A549 (cell line): ENCODE data around the gene PTPRK. TPM values are rescaled to one million over a fixed set of nuclear protein-coding genes. Genes with fewer than 3 reads are reported as not detected.

Experiments
- ATAC-seq, 2 experiments: fragments of 200-7000 bp in 1 of 2; fragments of >200 bp in 1 of 2; cut with Nextera tagmentation in 1 of 2; cut with Tn5 transposase in 1 of 2; 3 replicates each; pipeline versions ENCODE4 v1.8.0 to v1.9.1; 2018 to 2020; ENCODE audit warnings: mild to moderate bottlenecking in 1 of 2, moderate library complexity in 1 of 2
- CTCF ChIA-PET: fragments of 300-600 bp; sonication (Branson Sonifier 250); formaldehyde crosslinking; extraction: SDS; loops from one replicate; lab custom pipeline; 2021; ENCODE audit warnings: antibody characterized with exemption, inconsistent platforms; lab: Yijun Ruan, JAX
- POLR2A ChIA-PET: fragments of 350-600 bp; formaldehyde crosslinking; extraction: SDS; loops from one replicate; lab custom pipeline; 2021; ENCODE audit warnings: antibody characterized with exemption, inconsistent platforms; lab: Yijun Ruan, JAX
- DNase-seq, 2 experiments: peaks; one replicate each; pipeline versions ENCODE4 v3.0.0 to v3.0.0-alpha.2; 2011 to 2016; ENCODE audit warnings: low read depth in 1 of 2, low spot score in 1 of 2
- FAIRE-seq: peaks from 2 replicates; lab custom pipeline; 2011; peaks lifted over from hg19 to GRCh38; lab: Jason Lieb, UNC
- H3K27ac ChIP-seq, 2 experiments: fragments of >200 bp; sonication (Bioruptor Twin); formaldehyde crosslinking; 3 replicates each; pipeline ENCODE4 v1.5.1; 2016 to 2017
- H3K4me1 ChIP-seq: fragments of >200 bp; sonication (Bioruptor Twin); formaldehyde crosslinking; 3 replicates; pipeline ENCODE4 v1.6.1; 2016
- H3K4me2 ChIP-seq: fragments of >200 bp; sonication (Bioruptor Twin); formaldehyde crosslinking; 3 replicates; pipeline ENCODE4 v1.6.1; 2016
- H3K4me3 ChIP-seq: fragments of >200 bp; sonication (Bioruptor Twin); formaldehyde crosslinking; 3 replicates; pipeline ENCODE4 v1.5.1; 2016
- H3K9me3 ChIP-seq: fragments of >200 bp; sonication (Bioruptor Twin); formaldehyde crosslinking; 3 replicates; pipeline ENCODE4 v1.6.1; 2016
- BCL3 ChIP-seq: fragments of >200 bp; sonication (Bioruptor Twin); formaldehyde crosslinking; IDR thresholded peaks from 3 replicates; pipeline ENCODE4 v1.6.1; 2016
- CBX8 ChIP-seq: fragments of 200-600 bp; sonication (generic); IDR thresholded peaks from 2 replicates; pipeline ENCODE4 v1.6.1; 2016
- CEBPB ChIP-seq, 2 experiments: fragments of >200 bp in 1 of 2; sonication (Bioruptor Twin) in 1 of 2; formaldehyde crosslinking in 1 of 2; IDR thresholded peaks; 2 replicates each; pipeline ENCODE4 v1.6.1; 2012 to 2016
- CHD4 ChIP-seq: fragments of 200-600 bp; sonication (generic); IDR thresholded peaks from 2 replicates; pipeline ENCODE4 v1.6.1; 2016; ENCODE audit warnings: antibody characterized with exemption, mild to moderate bottlenecking, borderline replicate concordance
- FOSL2 ChIP-seq, 2 experiments: fragments of 450-650 bp in 1 of 2; fragments of >200 bp in 1 of 2; sonication (Bioruptor Twin) in 1 of 2; formaldehyde crosslinking; IDR thresholded peaks; 2 replicates each; pipeline versions ENCODE4 v1.5.0 to v1.6.1; 2016 to 2020; ENCODE audit warnings: mild to moderate bottlenecking in 1 of 2, moderate library complexity in 1 of 2
- HOXA7 ChIP-seq: fragments of 250-450 bp; sonication (Bioruptor Pico); IDR thresholded peaks from 2 replicates; pipeline ENCODE4 v1.5.0; 2020; ENCODE audit warnings: mild to moderate bottlenecking, moderate library complexity
- HOXB13 ChIP-seq: fragments of 250-450 bp; sonication (Bioruptor Pico); IDR thresholded peaks from 2 replicates; pipeline ENCODE4 v1.5.0; 2020; ENCODE audit warnings: low read depth, mild to moderate bottlenecking, moderate library complexity
- PHF8 ChIP-seq: fragments of 200-600 bp; sonication (generic); IDR thresholded peaks from 2 replicates; pipeline ENCODE4 v1.6.1; 2016; ENCODE audit warnings: low read depth, mild to moderate bottlenecking, antibody characterized with exemption, moderate library complexity, borderline replicate concordance
- RAD21 ChIP-seq, 2 experiments: fragments of >200 bp in 1 of 2; sonication (Bioruptor Twin) in 1 of 2; formaldehyde crosslinking in 1 of 2; IDR thresholded peaks in 1 of 2; conservative IDR thresholded peaks in 1 of 2; 2 replicates in 1 of 2; 3 replicates in 1 of 2; pipeline ENCODE4 v1.6.1; 2012 to 2018; ENCODE audit warnings: inconsistent platforms in 1 of 2
- SMC3 ChIP-seq: fragments of >200 bp; sonication (Bioruptor Twin); formaldehyde crosslinking; IDR thresholded peaks from 3 replicates; pipeline ENCODE4 v1.6.1; 2018; ENCODE audit warnings: inconsistent platforms
- WGBS: methylation state at CpG from one replicate; pipeline ENCODE4 v1.1.6; 2017; ENCODE audit errors: missing lambda C conversion rate; 5-methylcytosine and 5-hydroxymethylcytosine counted together
- polyA plus RNA-seq, 4 experiments: library from polyadenylated mRNA; depleted of rRNA in 3 of 4; stranded (reverse); fragments of >200 nt; fragmentation: RNase III in 1 of 4; extraction: RNeasy Plus Mini Kit Qiagen cat#74134 plus additional on column Dnase treatment in 1 of 4; gene quantifications; 2 replicates in 3 of 4; 3 replicates in 1 of 4; pipeline ENCODE4 v1.2.3, GENCODE V29; 2011 to 2017
- TF ChIP-seq, protein P1 (sequence below): fragments of 450-650 bp; IDR thresholded peaks from 2 replicates; pipeline ENCODE4 v1.6.1; 2014; ENCODE audit warnings: antibody characterized with exemption
- TF ChIP-seq, protein P2 (sequence below): fragments of 250-450 bp; sonication (Bioruptor Pico); IDR thresholded peaks from 2 replicates; pipeline ENCODE4 v1.5.0; 2021; ENCODE audit warnings: mild to moderate bottlenecking, moderate library complexity, borderline replicate concordance

PTPRK gene
- polyA plus RNA-seq, 2 of the 4 experiments (the other 2 are of a cell fraction) = 14.4 to 16.1 TPM

- WGBS = 0% methylated on average over 18 of the region's 39 CpGs
- Histone ChIP-seq H3K9me3 (no peaks in the 10 kb centered on the region), H3K4me1 (peaks cover 34% of the 10 kb centered on the region), H3K4me2 (peak overlapping the region; percentile 82), H3K27ac (peak overlapping the region; percentile 94 to 97), H3K4me3 (peak overlapping the region; percentile 95)
- DNase-seq (peak in 1 of 2 experiments; percentile 25), FAIRE-seq (no peak), ATAC-seq (peak; percentile 58 to 71)
- ChIA-PET POLR2A (interaction anchor here (1.0 to 1.8 kb wide), 4 partner anchors 10 to 136 kb away, joined by 3 to 10 read pairs (median 7); no protein-coding TSS in a partner anchor), CTCF (interaction anchor here (0.6 to 1.8 kb wide), 14 partner anchors 9 to 783 kb away, joined by 3 to 5 read pairs (median 3); no protein-coding TSS in a partner anchor)
- TF ChIP-seq RAD21 (conservative IDR thresholded peaks at IDR 0.05 in 1 of 2, IDR thresholded peaks at IDR 0.05 in 1 of 2) (no peak), PHF8 (peak; percentile 25)
- TF ChIP-seq, protein P1, sequence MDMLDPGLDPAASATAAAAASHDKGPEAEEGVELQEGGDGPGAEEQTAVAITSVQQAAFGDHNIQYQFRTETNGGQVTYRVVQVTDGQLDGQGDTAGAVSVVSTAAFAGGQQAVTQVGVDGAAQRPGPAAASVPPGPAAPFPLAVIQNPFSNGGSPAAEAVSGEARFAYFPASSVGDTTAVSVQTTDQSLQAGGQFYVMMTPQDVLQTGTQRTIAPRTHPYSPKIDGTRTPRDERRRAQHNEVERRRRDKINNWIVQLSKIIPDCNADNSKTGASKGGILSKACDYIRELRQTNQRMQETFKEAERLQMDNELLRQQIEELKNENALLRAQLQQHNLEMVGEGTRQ = no peak
These were observed 416 bp downstream of the PTPRK start for GRCh38 chr6:128519931-128520435.

GRCh38 chr6:128519132-128519930, 1.1 kb downstream of the PTPRK start:
- peak overlapping the region; percentile 95 for H3K4me3 ChIP-seq
- WGBS = 0% methylated on average over 17 of the region's 46 CpGs
- ChIA-PET POLR2A (interaction anchor here (1.1 to 1.8 kb wide), 3 partner anchors 10 to 136 kb away, joined by 3 to 10 read pairs (median 8); no protein-coding TSS in a partner anchor), CTCF (interaction anchor here (0.7 to 1.8 kb wide), 7 partner anchors 8 to 213 kb away, joined by 3 to 5 read pairs (median 3); no protein-coding TSS in a partner anchor)
- ATAC-seq = peak; percentile 62 to 75
- no peak for FAIRE-seq
- H3K27ac ChIP-seq = peak overlapping the region; percentile 94 to 97
- H3K4me2 ChIP-seq = peak overlapping the region; percentile 82
- H3K9me3 ChIP-seq = no peaks in the 10 kb centered on the region
- DNase-seq = peak; percentile 31 to 54
- peak; percentile 28 to 29; a peak in 3 of 5 replicates for TF ChIP-seq RAD21 (conservative IDR thresholded peaks at IDR 0.05 in 1 of 2, IDR thresholded peaks at IDR 0.05 in 1 of 2)
- TF ChIP-seq CHD4 = no peak
- no peak for TF ChIP-seq CEBPB (IDR thresholded peaks at IDR 0.05)
- peaks cover 41% of the 10 kb centered on the region for H3K4me1 ChIP-seq

DNA sequence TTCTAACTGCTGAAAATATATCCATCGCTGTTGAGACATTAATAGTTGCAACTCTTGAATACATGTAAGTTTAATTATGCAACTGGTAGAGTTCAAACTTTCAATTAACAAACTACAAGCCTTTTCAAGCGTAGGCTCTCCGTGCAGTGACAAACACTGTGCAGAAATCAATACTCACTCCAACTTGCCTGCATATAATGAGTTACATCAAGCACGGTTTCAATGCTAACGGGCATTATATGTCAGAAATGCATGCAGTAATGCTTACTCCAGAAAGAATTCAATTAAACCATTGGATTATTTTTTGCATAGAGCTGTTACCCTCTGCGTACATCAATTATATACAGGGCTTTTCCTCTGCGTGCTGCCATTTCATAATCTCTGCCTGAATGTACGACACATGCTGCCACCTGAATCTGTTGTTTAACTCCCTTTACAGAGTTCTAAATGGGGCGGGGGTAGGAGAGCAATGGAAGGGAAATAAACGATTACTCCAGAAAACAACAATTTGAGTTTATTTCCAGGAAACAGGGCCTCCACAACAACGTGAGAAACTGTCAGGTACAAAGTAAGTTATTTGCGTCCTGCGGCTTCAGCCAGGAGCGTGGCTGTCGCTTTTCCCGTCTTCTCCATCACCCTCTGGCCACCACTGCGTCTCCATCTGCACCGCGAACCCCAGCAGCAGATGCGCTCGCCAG, 1.8 kb downstream of the PTPRK start:
- Histone ChIP-seq H3K4me3 (peak overlapping the region; percentile 95), H3K4me1 (peaks cover 48% of the 10 kb centered on the region), H3K4me2 (peak overlapping the region; percentile 82), H3K27ac (peak overlapping the region; percentile 94 to 97), H3K9me3 (no peaks in the 10 kb centered on the region)
- CTCF ChIA-PET = interaction anchor here (0.9 kb wide), 1 partner anchor 160 kb away, joined by 3 read pairs; no protein-coding TSS in a partner anchor
- TF ChIP-seq CBX8 = no peak
- no peak for TF ChIP-seq SMC3
- no peak for TF ChIP-seq HOXA7
- POLR2A ChIA-PET = no interaction called here
- FAIRE-seq = no peak
- 36% methylated on average over 17 of the region's 21 CpGs for WGBS
- DNase-seq = no peak
- no peak for ATAC-seq

GRCh38 chr6:128517124-128517523, 3.3 kb downstream of the PTPRK start:
- WGBS = 86% methylated on average over 2 of the region's 2 CpGs
- Histone ChIP-seq H3K4me2 (peak overlapping the region; percentile 65), H3K4me1 (peaks cover 63% of the 10 kb centered on the region), H3K9me3 (no peaks in the 10 kb centered on the region), H3K27ac (no peak overlapping the region), H3K4me3 (no peak overlapping the region)
- ChIA-PET POLR2A (interaction anchor here (1.2 kb wide), 1 partner anchor 662 kb away, joined by 7 read pairs; no protein-coding TSS in a partner anchor), CTCF (interaction anchor here (1.0 to 2.0 kb wide), 8 partner anchors 18 to 672 kb away, joined by 3 to 16 read pairs (median 4); no protein-coding TSS in a partner anchor)
- DNase-seq (no peak), ATAC-seq (no peak), FAIRE-seq (no peak)
- TF ChIP-seq, protein P2, sequence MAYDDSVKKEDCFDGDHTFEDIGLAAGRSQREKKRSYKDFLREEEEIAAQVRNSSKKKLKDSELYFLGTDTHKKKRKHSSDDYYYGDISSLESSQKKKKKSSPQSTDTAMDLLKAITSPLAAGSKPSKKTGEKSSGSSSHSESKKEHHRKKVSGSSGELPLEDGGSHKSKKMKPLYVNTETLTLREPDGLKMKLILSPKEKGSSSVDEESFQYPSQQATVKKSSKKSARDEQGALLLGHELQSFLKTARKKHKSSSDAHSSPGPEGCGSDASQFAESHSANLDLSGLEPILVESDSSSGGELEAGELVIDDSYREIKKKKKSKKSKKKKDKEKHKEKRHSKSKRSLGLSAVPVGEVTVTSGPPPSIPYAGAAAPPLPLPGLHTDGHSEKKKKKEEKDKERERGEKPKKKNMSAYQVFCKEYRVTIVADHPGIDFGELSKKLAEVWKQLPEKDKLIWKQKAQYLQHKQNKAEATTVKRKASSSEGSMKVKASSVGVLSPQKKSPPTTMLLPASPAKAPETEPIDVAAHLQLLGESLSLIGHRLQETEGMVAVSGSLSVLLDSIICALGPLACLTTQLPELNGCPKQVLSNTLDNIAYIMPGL (CRISPR knock-in tag) = no peak
- TF ChIP-seq CEBPB (IDR thresholded peaks at IDR 0.05) = no peak
- TF ChIP-seq FOSL2 (IDR thresholded peaks at IDR 0.05) = no peak
- no peak for TF ChIP-seq FOSL2 (CRISPR knock-in tag; IDR thresholded peaks at IDR 0.05)
- TF ChIP-seq BCL3 = no peak
- no peak for TF ChIP-seq HOXB13
